Measurements from ENCODE around the gene OASL.
"Not testable (repeated sequence)": the region's sequence is repeated elsewhere in the genome, so short reads cannot be mapped to it uniquely, and the experiment has no call there.

The OASL gene

GRCh38 chr12:121064116-121064515 is 25.1 kb upstream of the OASL start:
- no peak for DNase-seq

GRCh38 chr12:121062391-121063045 is 23.5 kb upstream of the OASL start:
- no peak for TF ChIP-seq GATA1 (IDR thresholded peaks at IDR 0.05; ENCODE audit: low read depth, low read length)
- no peak for TF ChIP-seq POLR2A (IDR thresholded peaks at IDR 0.05; ENCODE audit: low read length)
- DNase-seq, result no peak

More at GRCh38 chr12:121064116-121064515, 25.1 kb upstream of the OASL start:
- TF ChIP-seq POLR2A (IDR thresholded peaks at IDR 0.05; ENCODE audit: low read length), result no peak
- no peak for TF ChIP-seq GATA1 (IDR thresholded peaks at IDR 0.05; ENCODE audit: low read depth, low read length)

GRCh38 chr12:121061831-121062230 is 22.8 kb upstream of the OASL start:
- no peak for TF ChIP-seq POLR2A (IDR thresholded peaks at IDR 0.05; ENCODE audit: low read length)
- no peak for TF ChIP-seq GATA1 (IDR thresholded peaks at IDR 0.05; ENCODE audit: low read depth, low read length)
- DNase-seq, result no peak

- DNase-seq, result peak; percentile 70
- TF ChIP-seq POLR2A (IDR thresholded peaks at IDR 0.05; ENCODE audit: low read length) (no peak), GATA1 (IDR thresholded peaks at IDR 0.05; ENCODE audit: low read depth, low read length) (no peak)
These were observed 21.3 kb upstream of the OASL start for GRCh38 chr12:121060149-121061001.

- TF ChIP-seq POLR2A (IDR thresholded peaks at IDR 0.05; ENCODE audit: low read length), result no peak
- TF ChIP-seq GATA1 (IDR thresholded peaks at IDR 0.05; ENCODE audit: low read depth, low read length), result no peak
- DNase-seq, result no peak
These were observed 20.2 kb upstream of the OASL start for GRCh38 chr12:121059031-121059898.

GRCh38 chr12:121057794-121058193 is 18.7 kb upstream of the OASL start:
- DNase-seq, result no peak
- TF ChIP-seq POLR2A (IDR thresholded peaks at IDR 0.05; ENCODE audit: low read length), result no peak
- TF ChIP-seq GATA1 (IDR thresholded peaks at IDR 0.05; ENCODE audit: low read depth, low read length), result no peak

GRCh38 chr12:121053706-121054105 is 14.7 kb upstream of the OASL start:
- no peak for DNase-seq

GRCh38 chr12:121050725-121051124 is 11.7 kb upstream of the OASL start:
- TF ChIP-seq POLR2A (IDR thresholded peaks at IDR 0.05; ENCODE audit: low read length) (no peak), GATA1 (IDR thresholded peaks at IDR 0.05; ENCODE audit: low read depth, low read length) (no peak)
- no peak for DNase-seq

More at GRCh38 chr12:121053706-121054105, 14.7 kb upstream of the OASL start:
- TF ChIP-seq GATA1 (IDR thresholded peaks at IDR 0.05; ENCODE audit: low read depth, low read length), result no peak
- no peak for TF ChIP-seq POLR2A (IDR thresholded peaks at IDR 0.05; ENCODE audit: low read length)

- TF ChIP-seq GATA1 (IDR thresholded peaks at IDR 0.05; ENCODE audit: low read depth, low read length) (no peak), POLR2A (IDR thresholded peaks at IDR 0.05; ENCODE audit: low read length) (no peak)
These were observed 9.4 kb upstream of the OASL start for GRCh38 chr12:121048442-121048841.

GRCh38 chr12:121047400-121047799 is 8.4 kb upstream of the OASL start:
- DNase-seq, result not testable (repeated sequence)

More at GRCh38 chr12:121048442-121048841, 9.4 kb upstream of the OASL start:
- no peak for DNase-seq

- no peak for TF ChIP-seq POLR2A (IDR thresholded peaks at IDR 0.05; ENCODE audit: low read length)
- no peak for TF ChIP-seq GATA1 (IDR thresholded peaks at IDR 0.05; ENCODE audit: low read depth, low read length)
- DNase-seq, result no peak
These were observed 4.0 kb upstream of the OASL start for GRCh38 chr12:121043067-121043466.

- TF ChIP-seq GATA1 (IDR thresholded peaks at IDR 0.05; ENCODE audit: low read depth, low read length) (no peak), POLR2A (IDR thresholded peaks at IDR 0.05; ENCODE audit: low read length) (no peak)
- DNase-seq, result no peak
These were observed 2.2 kb downstream of the OASL start for GRCh38 chr12:121036810-121037326.

- TF ChIP-seq POLR2A (IDR thresholded peaks at IDR 0.05; ENCODE audit: low read length) (no peak), GATA1 (IDR thresholded peaks at IDR 0.05; ENCODE audit: low read depth, low read length) (no peak)
- no peak for DNase-seq
These were observed 4.3 kb downstream of the OASL start for GRCh38 chr12:121034616-121035305.
